GM23338 (cell line): ENCODE data around the gene GAPT. TPM values are rescaled to one million over a fixed set of nuclear protein-coding genes. Genes with fewer than 3 reads are reported as not detected.

Experiments
- ATAC-seq: fragments of 200-7000 bp; cut with Tn5 transposase; 3 replicates; pipeline ENCODE4 v1.9.1; 2020
- DNase-seq: peaks from one replicate; pipeline ENCODE4 v3.0.0-alpha.2; 2015; ENCODE audit warnings: low spot score
- H2AFZ ChIP-seq: fragments of 200-600 bp; sonication (generic); 2 replicates; pipeline ENCODE4 v1.8.0; 2016; ENCODE audit warnings: antibody characterized with exemption, mild to moderate bottlenecking, moderate library complexity
- H3F3A ChIP-seq: fragments of 200-600 bp; sonication (generic); replicated peaks from 2 replicates; pipeline ENCODE4 v1.8.0; 2017; ENCODE audit warnings: antibody characterized with exemption, mixed run types, low read depth
- H3K27ac ChIP-seq: fragments of 200-600 bp; sonication (generic); 2 replicates; pipeline ENCODE4 v1.6.1; 2016; ENCODE audit warnings: low read depth
- H3K27me3 ChIP-seq: fragments of 200-600 bp; sonication (generic); 2 replicates; pipeline ENCODE4 v1.8.0; 2016; ENCODE audit warnings: mild to moderate bottlenecking, mixed run types, moderate library complexity; ENCODE audit not compliant: insufficient read depth
- H3K36me3 ChIP-seq: fragments of 200-600 bp; sonication (generic); 2 replicates; pipeline ENCODE4 v1.8.0; 2016; ENCODE audit warnings: mild to moderate bottlenecking; ENCODE audit not compliant: insufficient read depth
- H3K4me1 ChIP-seq: fragments of 200-600 bp; sonication (generic); 2 replicates; pipeline ENCODE4 v1.8.0; 2016; ENCODE audit warnings: mild to moderate bottlenecking, moderate library complexity; ENCODE audit not compliant: insufficient read depth
- H3K4me2 ChIP-seq: fragments of 200-600 bp; sonication (generic); 2 replicates; pipeline ENCODE4 v1.7.1; 2017; ENCODE audit warnings: mixed run types
- H3K4me3 ChIP-seq: fragments of 200-600 bp; sonication (generic); 2 replicates; pipeline ENCODE4 v1.6.1; 2016; ENCODE audit warnings: mixed run types
- H3K79me2 ChIP-seq: fragments of 200-600 bp; sonication (generic); replicated peaks from 2 replicates; pipeline ENCODE4 v1.8.0; 2017; ENCODE audit warnings: mild to moderate bottlenecking; ENCODE audit not compliant: insufficient read depth
- H3K9me2 ChIP-seq: fragments of 200-600 bp; sonication (generic); 2 replicates; pipeline ENCODE4 v1.8.0; 2017; ENCODE audit not compliant: insufficient read depth
- H4K20me1 ChIP-seq: fragments of 200-600 bp; sonication (generic); replicated peaks from 2 replicates; pipeline ENCODE4 v1.8.0; 2017; ENCODE audit warnings: mild to moderate bottlenecking; ENCODE audit not compliant: insufficient read depth
- H3K27ac Mint-ChIP-seq: 2 replicates; pipeline ENCODE4 v1.8.0; 2020; ENCODE audit warnings: inconsistent platforms, mild to moderate bottlenecking, moderate library complexity, mixed read lengths
- H3K27me3 Mint-ChIP-seq: 3 replicates; pipeline ENCODE4 v1.8.0; 2022; ENCODE audit warnings: low read depth, mild to moderate bottlenecking, moderate library complexity, mixed read lengths, inconsistent platforms; ENCODE audit not compliant: insufficient read depth, poor library complexity
- H3K36me3 Mint-ChIP-seq: 3 replicates; pipeline ENCODE4 v1.8.0; 2021; ENCODE audit warnings: low read depth, mild to moderate bottlenecking, inconsistent platforms, moderate library complexity, mixed read lengths
- H3K4me1 Mint-ChIP-seq: 3 replicates; pipeline ENCODE4 v1.8.0; 2020; ENCODE audit warnings: mild to moderate bottlenecking, inconsistent platforms, mixed read lengths
- H3K4me3 Mint-ChIP-seq: 3 replicates; pipeline ENCODE4 v1.8.0; 2021; ENCODE audit warnings: moderate library complexity, mild to moderate bottlenecking, inconsistent platforms, mixed read lengths
- H3K9me3 Mint-ChIP-seq: 3 replicates; pipeline ENCODE4 v1.8.0; 2020; ENCODE audit warnings: moderate library complexity, mild to moderate bottlenecking, inconsistent platforms, mixed read lengths
- CREB1 ChIP-seq: fragments of 250-450 bp; sonication (Bioruptor Pico); IDR thresholded peaks from 2 replicates; pipeline ENCODE4 v1.5.0; 2020; ENCODE audit warnings: low read depth, mild to moderate bottlenecking, moderate library complexity
- CTCF ChIP-seq, 2 experiments: fragments of 200-600 bp in 1 of 2; sonication (generic) in 1 of 2; conservative IDR thresholded peaks; 2 replicates each; pipeline versions ENCODE4 v1.5.1 to v1.6.1; 2016 to 2017; ENCODE audit warnings: antibody characterized with exemption in 2 of 2, low read depth in 2 of 2, mild to moderate bottlenecking in 2 of 2, moderate library complexity in 1 of 2
- ETS1 ChIP-seq: IDR thresholded peaks from 2 replicates; pipeline ENCODE4 v1.6.1; 2016; ENCODE audit warnings: antibody characterized with exemption
- EZH2 ChIP-seq: fragments of 200-600 bp; sonication (generic); IDR thresholded peaks from one replicate; pipeline ENCODE4 v1.8.0; 2017; ENCODE audit warnings: antibody characterized with exemption, mild to moderate bottlenecking, low read depth; ENCODE audit not compliant: unreplicated experiment
- EZH2phosphoT487 ChIP-seq: fragments of 200-600 bp; sonication (generic); IDR thresholded peaks from one replicate; pipeline ENCODE4 v1.8.1; 2018; ENCODE audit warnings: antibody characterized with exemption; ENCODE audit not compliant: unreplicated experiment
- JUNB ChIP-seq: IDR thresholded peaks from one replicate; pipeline ENCODE4 v1.6.1; 2016; ENCODE audit warnings: antibody characterized with exemption; ENCODE audit not compliant: unreplicated experiment
- NANOG ChIP-seq: IDR thresholded peaks from 2 replicates; pipeline ENCODE4 v1.6.1; 2016; ENCODE audit warnings: antibody characterized with exemption, borderline replicate concordance
- POLR2AphosphoS5 ChIP-seq: IDR thresholded peaks from 2 replicates; pipeline ENCODE4 v1.6.1; 2016; ENCODE audit warnings: antibody characterized with exemption, low read depth
- REST ChIP-seq: IDR thresholded peaks from one replicate; pipeline ENCODE4 v1.6.1; 2018; ENCODE audit warnings: antibody characterized with exemption; ENCODE audit not compliant: unreplicated experiment
- STAT1 ChIP-seq: IDR thresholded peaks from one replicate; pipeline ENCODE4 v1.6.1; 2016; ENCODE audit warnings: antibody characterized with exemption; ENCODE audit not compliant: unreplicated experiment
- ZNF114 ChIP-seq: fragments of 250-450 bp; sonication (Bioruptor Pico); IDR thresholded peaks from 2 replicates; pipeline ENCODE4 v1.5.0; 2020; ENCODE audit warnings: mild to moderate bottlenecking, moderate library complexity
- ZNF331 ChIP-seq: fragments of 250-450 bp; sonication (Bioruptor Pico); IDR thresholded peaks from 2 replicates; pipeline ENCODE4 v1.5.0; 2020; ENCODE audit warnings: low read depth, mild to moderate bottlenecking, moderate library complexity
- ZNF462 ChIP-seq: fragments of 250-450 bp; sonication (Bioruptor Pico); IDR thresholded peaks from 2 replicates; pipeline ENCODE4 v1.5.0; 2020; ENCODE audit warnings: mild to moderate bottlenecking, moderate library complexity
- polyA plus RNA-seq: library from polyadenylated mRNA; unstranded; fragments of >200 nt; fragmentation: Nextera tagmentation; extraction: Ambion mirVana; gene quantifications from 2 replicates; pipeline ENCODE4 v1.2.1, GENCODE V29; 2016
- total RNA-seq: library from RNA; depleted of rRNA; stranded (reverse); fragments of >200 nt; shearing (Covaris generic); gene quantifications from 2 replicates; pipeline ENCODE4 v1.2.3, GENCODE V29; 2014

Gene GAPT
- total and polyA plus RNA-seq, 2 experiments from 2014 or later: not detected

- no peak overlapping the region for H3K27ac ChIP-seq
- no peaks in the 10 kb centered on the region for H3K79me2 ChIP-seq
- H3K36me3 ChIP-seq: no peaks in the 10 kb centered on the region
- H4K20me1 ChIP-seq: no peaks in the 10 kb centered on the region
- H3K4me2 ChIP-seq: no peak overlapping the region
- H3F3A ChIP-seq: no peaks in the 10 kb centered on the region
- no peak overlapping the region for H3K4me3 Mint-ChIP-seq
- H3K4me3 ChIP-seq: no peak overlapping the region
- DNase-seq (no peak), ATAC-seq (peak; percentile 62)
- no peak for TF ChIP-seq ZNF114 (CRISPR knock-in tag)
- no peak for TF ChIP-seq POLR2AphosphoS5
- no peak for TF ChIP-seq CTCF (conservative IDR thresholded peaks at IDR 0.05; ENCODE audit: low read depth in 2 of 2)
- TF ChIP-seq JUNB: no peak
- TF ChIP-seq REST: no peak
- no peak for TF ChIP-seq ZNF462 (CRISPR knock-in tag)
- TF ChIP-seq NANOG: no peak
- no peak for TF ChIP-seq EZH2
- TF ChIP-seq EZH2phosphoT487: no peak
- no peak for TF ChIP-seq CREB1 (CRISPR knock-in tag)
- no peak for TF ChIP-seq ETS1
- TF ChIP-seq STAT1: no peak
- no peak for TF ChIP-seq ZNF331 (CRISPR knock-in tag)
- H3K4me1 Mint-ChIP-seq: peaks cover 15% of the 10 kb centered on the region
- H3K27me3 ChIP-seq: no peaks in the 10 kb centered on the region
- no peak overlapping the region for H3K27ac Mint-ChIP-seq
- no peaks in the 10 kb centered on the region for H3K27me3 Mint-ChIP-seq
- H3K9me3 Mint-ChIP-seq: no peaks in the 10 kb centered on the region
- H3K4me1 ChIP-seq: peaks cover 9% of the 10 kb centered on the region
- no peak overlapping the region for H2AFZ ChIP-seq
- no peaks in the 10 kb centered on the region for H3K9me2 ChIP-seq
- no peaks in the 10 kb centered on the region for H3K36me3 Mint-ChIP-seq
These were observed 709 bp upstream of the GAPT start for GRCh38 chr5:58490402-58491050.
